Adipocyte (in vitro differentiated cells): ENCODE data around the gene GALNT10.
A peak's percentile ranks its signal among the peaks of the same experiment; 100 is the strongest.

Experiments used
- DNase-seq: peaks from one replicate; pipeline ENCODE4 v3.0.0-alpha.2; 2015; ENCODE audit warnings: low read depth
- H3K27me3 ChIP-seq: replicated peaks from 2 replicates; pipeline ENCODE4 v1.7.0; 2013; ENCODE audit warnings: mild to moderate bottlenecking, low read length, moderate library complexity; ENCODE audit not compliant: control insufficient read depth, insufficient read depth
- H3K36me3 ChIP-seq: 2 replicates; pipeline ENCODE4 v1.7.0; 2013; ENCODE audit warnings: low read length, mild to moderate bottlenecking, moderate library complexity; ENCODE audit not compliant: control insufficient read depth, insufficient read depth, severe bottlenecking
- H3K4me1 ChIP-seq: 2 replicates; pipeline ENCODE4 v1.7.0; 2013; ENCODE audit warnings: mild to moderate bottlenecking, low read length, moderate library complexity; ENCODE audit not compliant: control insufficient read depth, insufficient read depth
- H3K4me3 ChIP-seq: 2 replicates; pipeline ENCODE4 v1.7.0; 2013; ENCODE audit warnings: mild to moderate bottlenecking, low read length, moderate library complexity
- H3K9ac ChIP-seq: 2 replicates; pipeline ENCODE4 v1.7.0; 2013; ENCODE audit warnings: mild to moderate bottlenecking, low read length, moderate library complexity
- H3K9me3 ChIP-seq: 2 replicates; pipeline ENCODE4 v1.7.0; 2013; ENCODE audit warnings: mild to moderate bottlenecking, low read length, moderate library complexity; ENCODE audit not compliant: control insufficient read depth

Gene GALNT10

GRCh38 chr5:154437281-154437965 is 246.9 kb downstream of the GALNT10 start:
- peak; percentile 32 for DNase-seq

GRCh38 chr5:154440540-154440939 is 250.0 kb downstream of the GALNT10 start:
- no peak for DNase-seq
- H3K9ac ChIP-seq: no peak overlapping the region
- H3K9me3 ChIP-seq: no peaks in the 10 kb centered on the region
- H3K4me1 ChIP-seq: peaks cover 9% of the 10 kb centered on the region
- H3K4me3 ChIP-seq: no peak overlapping the region
- H3K36me3 ChIP-seq: peaks cover 44% of the 10 kb centered on the region
- H3K27me3 ChIP-seq: no peaks in the 10 kb centered on the region

More at GRCh38 chr5:154437281-154437965, 246.9 kb downstream of the GALNT10 start:
- H3K4me3 ChIP-seq: no peak overlapping the region
- H3K27me3 ChIP-seq: no peaks in the 10 kb centered on the region
- H3K9me3 ChIP-seq: no peaks in the 10 kb centered on the region
- H3K4me1 ChIP-seq: no peaks in the 10 kb centered on the region
- peaks cover 50% of the 10 kb centered on the region for H3K36me3 ChIP-seq
- H3K9ac ChIP-seq: no peak overlapping the region

- H3K36me3 ChIP-seq: peaks cover 28% of the 10 kb centered on the region
- H3K9ac ChIP-seq: no peak overlapping the region
- H3K9me3 ChIP-seq: no peaks in the 10 kb centered on the region
- H3K4me1 ChIP-seq: peaks cover 18% of the 10 kb centered on the region
- DNase-seq: no peak
- no peaks in the 10 kb centered on the region for H3K27me3 ChIP-seq
- H3K4me3 ChIP-seq: no peak overlapping the region
Measured at GRCh38 chr5:154442801-154443200, 252.3 kb downstream of the GALNT10 start.

- no peaks in the 10 kb centered on the region for H3K27me3 ChIP-seq
- H3K4me1 ChIP-seq: peaks cover 29% of the 10 kb centered on the region
- H3K36me3 ChIP-seq: peaks cover 13% of the 10 kb centered on the region
- peak overlapping the region; percentile 96 for H3K9ac ChIP-seq
- no peaks in the 10 kb centered on the region for H3K9me3 ChIP-seq
- peak; percentile 51 for DNase-seq
- peak overlapping the region; percentile 100 for H3K4me3 ChIP-seq
Measured at GRCh38 chr5:154444556-154445421, 254.3 kb downstream of the GALNT10 start.

GRCh38 chr5:154445422-154446194 is 255.1 kb downstream of the GALNT10 start, which contains the start of gene SAP30L:
Gene SAP30L, plus strand, starts transcription at chr5:154445997. Its CDS starts 608 bp downstream, at chr5:154446605.
- Histone ChIP-seq H3K9me3 (no peaks in the 10 kb centered on the region), H3K27me3 (no peaks in the 10 kb centered on the region)
- peak; percentile 98 for DNase-seq

GRCh38 chr5:154446195-154447088 is 255.9 kb downstream of the GALNT10 start:
- Histone ChIP-seq H3K4me3 (peak overlapping the region; percentile 100), H3K9me3 (no peaks in the 10 kb centered on the region), H3K9ac (peak overlapping the region; percentile 96), H3K36me3 (peaks cover 15% of the 10 kb centered on the region), H3K27me3 (no peaks in the 10 kb centered on the region), H3K4me1 (peaks cover 29% of the 10 kb centered on the region)
- peak; percentile 91 for DNase-seq

More at GRCh38 chr5:154445422-154446194, 255.1 kb downstream of the GALNT10 start, which contains the start of gene SAP30L:
- peaks cover 29% of the 10 kb centered on the region for H3K4me1 ChIP-seq
- H3K9ac ChIP-seq: peak within 1 kb of the TSS; percentile 96
- H3K36me3 ChIP-seq: peaks cover 13% of the 10 kb centered on the region
- H3K4me3 ChIP-seq: peak within 1 kb of the TSS; percentile 100

GRCh38 chr5:154447089-154447725 is 256.7 kb downstream of the GALNT10 start:
- H3K9me3 ChIP-seq: no peaks in the 10 kb centered on the region
- no peaks in the 10 kb centered on the region for H3K27me3 ChIP-seq
- H3K36me3 ChIP-seq: peaks cover 15% of the 10 kb centered on the region
- H3K4me1 ChIP-seq: peaks cover 29% of the 10 kb centered on the region
- H3K9ac ChIP-seq: peak overlapping the region; percentile 96
- DNase-seq: no peak
- peak overlapping the region; percentile 100 for H3K4me3 ChIP-seq

GRCh38 chr5:154449786-154450185 is 259.3 kb downstream of the GALNT10 start:
- Histone ChIP-seq H3K9ac (no peak overlapping the region), H3K4me3 (no peak overlapping the region), H3K36me3 (peaks cover 39% of the 10 kb centered on the region), H3K4me1 (peaks cover 25% of the 10 kb centered on the region), H3K27me3 (no peaks in the 10 kb centered on the region), H3K9me3 (no peaks in the 10 kb centered on the region)
- DNase-seq: peak; percentile 12

- Histone ChIP-seq H3K27me3 (no peaks in the 10 kb centered on the region), H3K9me3 (no peaks in the 10 kb centered on the region), H3K4me1 (peaks cover 19% of the 10 kb centered on the region), H3K4me3 (no peak overlapping the region), H3K36me3 (peaks cover 58% of the 10 kb centered on the region), H3K9ac (no peak overlapping the region)
- no peak for DNase-seq
Measured at GRCh38 chr5:154451957-154452356, 261.4 kb downstream of the GALNT10 start.

- H3K4me1 ChIP-seq: peaks cover 14% of the 10 kb centered on the region
- H3K36me3 ChIP-seq: peaks cover 73% of the 10 kb centered on the region
- H3K4me3 ChIP-seq: no peak overlapping the region
- DNase-seq: no peak
- H3K27me3 ChIP-seq: no peaks in the 10 kb centered on the region
- no peaks in the 10 kb centered on the region for H3K9me3 ChIP-seq
- no peak overlapping the region for H3K9ac ChIP-seq
Measured at GRCh38 chr5:154455585-154455984, 265.1 kb downstream of the GALNT10 start.
